Head of caudate nucleus (tissue), 42 donors: ENCODE measurements around the gene SH3BP4.

Experiments used
- DNase-seq, 42 donors: peaks; one replicate each; pipeline versions ENCODE4 v3.0.0 to v3.0.0-alpha.2; 2020 to 2021; ENCODE audit warnings: mixed read lengths in 7 of 42
- intact Hi-C: fragments of 100-400 bp; cut with DNase I; formaldehyde crosslinking; loops from one replicate; pipeline ENCODE4 v1.15.0; 2022

SH3BP4 gene

DNA sequence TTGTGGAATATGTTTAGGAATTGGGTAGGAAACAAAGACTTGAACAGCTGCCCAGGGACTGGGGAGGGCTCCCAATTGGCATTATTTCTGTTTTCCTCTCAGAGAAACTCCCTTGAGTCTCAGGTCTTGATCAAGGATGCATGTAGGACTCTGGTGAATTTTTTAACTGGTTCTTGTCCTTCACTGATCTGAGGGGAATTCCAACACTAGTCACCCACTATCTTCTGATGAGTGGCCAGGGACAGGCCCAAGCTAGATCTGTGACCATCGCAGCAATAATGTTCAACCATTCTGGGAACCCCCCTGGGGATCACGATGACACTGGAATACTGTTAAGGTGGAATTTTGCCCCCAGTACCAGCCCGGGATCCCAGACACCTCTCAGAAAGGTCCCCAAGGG is 132.0 kb downstream of the SH3BP4 start:
- DNase-seq = no peak
- intact Hi-C loops = no loop called here

DNA sequence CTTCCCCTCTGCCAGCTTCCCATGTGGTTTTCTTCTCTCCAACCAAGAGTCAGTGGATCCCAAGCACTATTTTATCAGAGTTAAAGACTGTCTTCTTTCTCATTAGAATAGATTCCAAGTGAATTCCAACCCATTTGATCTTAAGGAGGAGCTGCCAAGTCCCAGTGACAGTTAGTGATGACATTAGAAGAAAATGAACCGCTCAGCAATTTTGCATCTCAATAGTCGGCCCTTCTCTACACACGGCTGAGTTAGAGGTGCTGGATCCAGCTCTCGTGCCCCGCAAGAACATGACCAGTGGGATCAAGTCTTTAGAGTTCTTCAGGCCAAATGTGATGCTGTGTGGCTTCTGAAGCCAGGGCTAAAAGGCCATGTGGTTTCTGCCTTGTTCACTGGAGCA is 132.6 kb downstream of the SH3BP4 start:
- DNase-seq = no peak
- intact Hi-C loops = no loop called here

DNA sequence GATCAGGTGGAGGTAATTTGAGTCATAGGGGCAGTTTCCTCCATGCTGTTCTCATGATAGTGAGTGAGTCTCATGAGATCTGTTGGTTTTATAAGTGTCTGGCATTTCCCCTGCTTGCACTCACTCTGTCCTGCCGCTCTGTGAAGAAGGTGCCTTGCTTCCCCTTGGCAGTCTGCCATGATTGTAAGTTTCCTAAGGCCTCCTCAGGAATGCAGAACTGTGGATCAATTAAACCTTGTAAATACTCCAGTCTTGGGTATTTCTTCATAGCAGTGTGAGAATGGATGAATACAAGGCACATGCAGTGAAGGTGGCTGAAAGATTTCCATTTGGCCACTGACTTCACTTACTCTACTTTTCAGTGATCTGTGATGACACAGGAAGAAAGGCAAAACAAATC is 133.7 kb downstream of the SH3BP4 start:
- intact Hi-C loops = no loop called here
- no peak for DNase-seq

DNA sequence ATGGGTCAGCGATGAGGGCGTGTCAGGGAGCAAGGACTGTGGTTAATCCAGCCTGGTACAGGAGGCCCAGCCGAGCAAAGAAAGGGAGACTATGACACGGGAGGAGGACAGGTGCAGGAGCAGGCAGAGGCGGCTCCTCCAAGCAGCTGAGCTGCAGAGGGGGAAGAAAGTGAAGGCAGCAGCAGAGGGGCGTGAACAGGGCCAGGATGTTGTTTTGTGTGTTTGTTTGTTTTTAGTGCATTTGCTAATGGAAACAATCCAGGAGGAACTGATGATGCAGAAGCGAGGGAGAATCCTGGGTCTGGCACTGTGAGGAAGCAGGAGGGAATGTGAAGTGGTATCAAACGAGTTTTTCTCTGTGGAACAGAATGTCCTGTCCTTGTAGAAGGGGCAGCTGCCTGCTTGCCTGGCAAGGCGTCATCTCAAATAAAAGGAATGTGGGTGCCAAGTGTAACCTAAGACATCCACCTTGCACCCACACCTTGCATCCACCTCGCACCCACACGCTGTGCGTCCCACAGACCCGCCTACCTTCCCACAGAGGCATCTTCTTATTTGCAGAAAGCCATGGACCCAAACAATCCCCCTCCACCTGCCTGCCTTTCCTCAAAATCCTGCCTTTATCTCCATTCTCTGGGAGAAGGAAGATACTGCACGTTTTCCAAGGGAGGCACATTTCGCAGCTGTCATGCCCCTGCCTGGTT is 134.8 kb downstream of the SH3BP4 start:
- DNase-seq = no peak
- intact Hi-C loops = no loop called here

DNA sequence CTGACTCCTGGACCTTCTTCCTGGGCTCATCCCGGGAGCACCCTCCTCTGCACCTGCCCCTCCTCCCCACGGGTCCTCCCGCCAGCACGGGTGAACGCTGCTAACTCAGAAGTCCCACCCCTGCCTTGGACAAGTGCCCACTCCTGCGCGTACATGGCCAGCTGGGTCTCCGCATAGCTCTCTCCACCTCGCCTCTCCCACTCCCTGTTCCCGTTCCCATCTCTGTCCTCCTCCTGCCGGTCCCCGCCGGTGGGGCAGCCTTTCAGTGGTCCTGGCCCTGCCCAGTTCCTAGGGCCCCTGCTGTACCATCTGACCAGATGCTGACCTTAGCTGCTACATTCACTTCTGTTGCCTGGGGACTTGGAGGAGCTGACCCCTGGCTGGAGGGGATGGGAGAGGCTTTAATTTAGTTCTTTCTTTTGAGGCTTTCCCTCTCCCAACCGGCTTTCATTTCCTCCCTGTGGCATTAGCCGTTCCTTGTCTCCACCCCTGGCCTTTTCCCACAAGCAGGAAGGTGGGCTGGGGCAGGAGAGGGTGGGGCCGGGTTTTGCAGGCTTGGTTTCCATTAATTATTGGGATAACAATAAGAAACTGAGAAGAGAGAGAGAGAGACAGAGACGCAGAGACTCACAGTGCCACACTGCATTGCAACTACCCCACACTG is 136.1 kb downstream of the SH3BP4 start:
- intact Hi-C loops = no loop called here
- peak in 3 of 42 donors; percentile 5 to 41 (median 22) for DNase-seq

DNA sequence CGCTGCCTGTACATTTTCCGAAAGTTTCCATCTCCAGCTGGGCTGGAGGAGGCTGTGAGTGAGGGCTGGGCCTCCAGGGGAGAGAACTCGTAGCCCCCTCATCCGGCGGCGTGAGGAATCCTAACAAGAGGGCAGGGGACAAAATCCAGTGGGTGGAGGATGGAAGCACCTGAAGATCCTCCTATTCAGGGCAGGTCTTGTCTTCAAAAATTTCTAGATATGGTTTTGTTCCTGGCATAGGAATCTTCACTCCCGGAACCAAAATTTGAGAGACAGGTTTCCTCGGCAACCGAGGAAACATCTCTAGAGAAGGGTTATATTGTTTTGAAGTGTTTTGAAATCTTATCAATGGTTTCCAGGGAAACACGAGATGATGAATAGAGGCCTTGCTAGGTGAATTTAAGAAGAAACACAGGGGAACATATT is 136.7 kb downstream of the SH3BP4 start:
- peak in 20 of 42 donors; percentile 8 to 43 (median 22) for DNase-seq
- intact Hi-C loops = no loop called here

DNA sequence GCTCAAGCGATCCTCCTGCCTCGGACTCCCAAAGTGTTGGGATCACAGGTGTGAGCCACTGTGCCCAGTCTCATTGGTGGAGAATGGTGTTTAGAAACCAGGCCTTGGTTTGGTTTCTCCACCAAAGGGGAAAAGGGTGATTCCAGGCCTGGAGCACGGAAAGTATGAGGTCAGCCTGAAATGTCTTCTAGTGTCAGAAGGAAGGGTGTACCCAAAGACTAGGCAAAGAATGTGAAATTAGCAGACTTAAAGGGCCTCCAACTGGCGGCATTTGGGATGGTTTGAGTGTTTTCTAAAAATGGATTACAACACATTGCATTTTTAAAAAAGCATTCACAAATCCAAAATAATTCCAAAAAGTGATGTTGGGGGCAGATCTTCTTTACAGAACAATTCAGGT is 139.6 kb downstream of the SH3BP4 start:
- intact Hi-C loops = no loop called here
- DNase-seq = no peak

DNA sequence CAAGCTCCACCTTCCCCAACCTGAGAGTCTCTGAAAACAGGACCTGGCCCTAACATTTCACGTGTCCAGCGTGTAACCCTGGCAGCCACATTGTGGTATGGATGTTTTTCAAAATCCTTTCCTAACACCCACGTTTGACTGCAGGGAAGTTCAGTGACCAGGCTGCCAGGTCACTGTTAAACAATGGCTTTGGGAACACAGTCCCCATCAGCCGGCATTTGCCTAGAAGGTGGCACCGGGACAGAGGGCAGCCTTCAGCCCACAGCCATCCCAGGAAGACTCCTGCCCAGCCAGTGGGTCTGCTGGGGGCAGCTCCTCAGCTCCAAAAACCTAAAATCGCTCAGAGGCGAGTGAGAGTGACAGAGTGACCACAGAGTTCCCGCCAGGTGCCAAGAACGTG is 140.2 kb downstream of the SH3BP4 start:
- intact Hi-C loops = no loop called here
- no peak for DNase-seq

DNA sequence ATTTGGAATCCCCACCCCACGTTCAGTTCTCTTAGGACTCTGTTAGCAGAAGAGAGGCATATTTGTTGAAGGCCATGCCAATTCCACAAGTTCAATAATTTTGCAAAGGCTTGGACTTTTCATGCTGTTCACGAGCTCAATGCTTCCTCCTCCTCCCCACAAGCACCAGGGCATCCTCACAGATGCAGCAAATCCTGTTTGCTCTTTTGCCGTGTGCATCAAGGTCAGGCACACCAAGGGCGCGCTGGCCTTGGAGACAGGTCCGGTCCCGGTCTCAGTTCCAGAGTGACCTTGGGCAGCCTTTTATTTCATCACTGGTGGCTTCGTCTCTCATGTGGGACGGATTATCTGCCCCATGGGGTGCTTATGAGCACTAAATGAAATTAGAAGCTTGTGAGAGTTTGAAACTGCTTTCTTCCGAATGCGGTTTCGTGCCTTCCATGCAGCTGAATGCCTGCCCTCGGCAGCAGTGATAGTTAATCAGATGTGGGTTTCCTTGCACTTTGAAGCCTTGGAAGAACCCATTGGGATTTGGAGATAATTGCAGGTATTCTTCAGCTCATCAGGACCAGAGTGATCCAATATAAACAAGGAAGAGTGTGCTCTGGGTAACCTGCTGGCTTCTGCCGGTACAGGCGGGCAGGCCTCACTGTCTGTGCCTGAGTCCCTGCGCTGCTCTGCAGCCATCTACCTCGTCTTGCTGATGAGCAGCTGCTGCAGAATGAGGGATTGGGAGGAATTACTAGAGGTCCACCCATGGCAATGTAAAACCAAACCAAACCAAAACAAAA is 140.8 kb downstream of the SH3BP4 start:
- intact Hi-C loops = no loop called here
- no peak for DNase-seq

DNA sequence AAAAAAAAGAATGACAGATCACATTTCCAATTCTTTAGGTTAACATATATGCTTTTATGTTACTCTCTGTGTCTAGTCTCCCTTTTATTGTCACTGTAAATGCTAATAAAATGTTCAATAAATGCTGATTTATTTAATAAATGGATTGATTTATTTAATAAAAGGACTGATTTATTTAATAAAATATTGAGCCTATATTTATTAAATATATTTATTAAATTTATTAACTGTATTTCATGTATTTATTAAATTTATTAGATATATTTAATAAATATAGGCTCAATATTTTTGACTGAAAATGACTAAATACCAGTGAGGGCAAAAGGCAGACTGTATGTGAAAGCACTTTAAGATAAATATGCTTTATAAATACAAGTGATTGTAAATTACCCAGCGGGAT is 142.6 kb downstream of the SH3BP4 start:
- intact Hi-C loops = no loop called here
- no peak for DNase-seq

DNA sequence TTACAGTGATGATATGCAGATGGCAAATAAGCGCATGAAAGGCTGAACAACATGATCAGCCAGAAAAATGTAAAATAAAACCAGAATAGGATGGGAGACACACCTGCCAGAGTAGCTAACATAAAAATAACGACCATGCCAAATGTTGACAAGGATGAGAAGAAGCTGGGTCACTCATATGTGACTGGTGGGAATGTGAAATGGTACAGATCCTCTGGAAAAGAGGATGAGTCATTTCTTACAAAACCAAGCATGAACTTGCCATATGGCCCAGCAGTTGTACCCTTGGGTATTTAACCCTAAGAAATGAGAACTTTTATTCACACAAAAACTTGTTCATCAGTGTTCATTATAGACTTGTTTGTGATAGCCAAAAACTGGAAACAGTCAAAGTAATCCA is 143.8 kb downstream of the SH3BP4 start:
- no peak for DNase-seq
- intact Hi-C loops = no loop called here

DNA sequence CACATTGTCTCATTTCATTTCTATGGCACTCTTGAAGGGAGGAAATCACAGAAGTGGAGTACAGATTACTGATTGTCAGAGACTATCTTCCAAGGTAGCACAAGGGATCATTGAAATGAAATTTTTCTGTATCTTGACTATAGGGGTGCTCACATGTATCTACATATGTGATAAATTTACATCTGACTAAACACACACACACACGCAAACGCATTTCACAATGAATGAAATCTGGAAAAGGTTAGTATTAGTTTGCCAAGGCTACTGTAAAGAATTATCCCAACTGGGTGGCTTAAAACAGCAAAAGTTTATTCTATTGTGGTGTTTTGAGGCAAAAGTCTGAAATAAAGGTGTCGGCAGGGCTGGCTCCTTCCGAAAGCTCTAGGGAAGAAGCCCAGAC is 144.6 kb downstream of the SH3BP4 start:
- no peak for DNase-seq
- intact Hi-C loops = no loop called here

DNA sequence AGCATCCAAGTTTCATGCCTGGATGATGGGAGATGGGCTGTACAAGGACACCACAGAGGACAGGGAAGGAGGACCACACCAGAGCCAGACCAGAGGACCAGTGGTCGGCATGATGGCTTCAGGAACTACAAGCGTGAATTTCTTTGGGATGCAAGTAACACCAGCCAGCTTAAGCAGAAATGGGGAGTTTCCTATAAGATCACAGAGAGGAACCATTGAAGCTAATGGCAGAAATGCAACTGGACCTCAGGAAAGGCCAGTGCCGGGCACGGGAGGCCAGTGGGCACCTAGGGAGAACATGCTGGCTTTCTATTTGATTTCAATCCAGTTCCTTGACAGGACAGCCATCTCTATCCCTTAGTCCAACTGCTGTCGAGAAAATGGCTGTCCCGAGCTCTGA is 145.4 kb downstream of the SH3BP4 start:
- DNase-seq = no peak
- intact Hi-C loops = no loop called here

DNA sequence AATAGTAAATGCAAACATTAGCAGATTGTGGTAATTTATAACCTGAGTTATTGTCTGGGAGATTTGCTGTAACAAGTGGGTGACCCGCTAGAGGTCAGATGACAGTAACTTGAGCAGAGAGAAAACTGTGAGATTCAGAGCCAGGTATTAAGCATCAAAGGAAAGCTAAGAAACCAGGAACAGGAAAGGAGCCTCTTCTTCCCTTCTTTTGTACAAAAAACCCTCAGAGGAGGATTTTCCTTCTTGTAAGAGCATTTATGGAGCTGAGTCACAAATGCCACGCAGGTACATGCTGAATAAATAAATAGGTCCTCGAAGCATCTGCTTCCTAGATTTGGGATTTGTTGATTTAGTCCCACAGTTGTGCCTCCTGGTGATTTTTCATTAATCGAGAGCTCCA is 146.5 kb downstream of the SH3BP4 start:
- intact Hi-C loops = no loop called here
- DNase-seq = no peak

DNA sequence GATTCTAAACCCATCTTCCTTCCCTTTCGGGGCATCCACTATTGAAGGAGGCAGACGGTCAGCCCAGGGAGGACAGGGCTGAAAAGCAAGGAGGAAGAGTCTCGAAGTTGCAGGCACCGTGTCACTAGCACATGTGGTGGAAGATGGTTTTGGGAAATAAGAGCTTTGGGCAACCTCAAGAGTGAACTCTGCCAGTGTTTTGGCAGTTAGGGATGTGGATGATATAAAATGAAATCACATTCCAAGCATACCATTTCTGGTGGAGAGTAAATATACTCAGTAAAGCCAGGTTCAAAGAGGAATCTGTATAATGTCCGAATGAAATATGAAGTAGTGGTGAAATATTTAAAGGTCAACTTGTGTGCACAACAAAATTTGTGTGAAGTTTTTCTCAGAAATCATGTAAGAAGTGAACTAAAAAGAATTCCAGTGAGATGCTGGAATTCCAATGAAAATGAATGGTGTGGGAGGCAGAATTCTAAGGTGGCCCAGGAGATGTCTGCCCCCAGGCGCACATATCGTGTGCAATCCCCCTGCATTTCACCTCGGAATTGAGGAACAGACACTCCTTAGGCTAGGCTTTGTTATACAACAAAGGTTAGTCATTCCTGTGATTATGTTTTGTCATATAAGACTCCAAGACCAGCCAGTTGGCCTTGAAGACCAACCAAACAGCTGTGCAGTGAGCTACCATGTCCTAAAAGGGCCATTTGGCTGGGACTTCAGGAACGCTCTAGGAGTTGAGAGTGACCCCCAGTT is 147.1 kb downstream of the SH3BP4 start:
- intact Hi-C loops = no loop called here
- DNase-seq = no peak

DNA sequence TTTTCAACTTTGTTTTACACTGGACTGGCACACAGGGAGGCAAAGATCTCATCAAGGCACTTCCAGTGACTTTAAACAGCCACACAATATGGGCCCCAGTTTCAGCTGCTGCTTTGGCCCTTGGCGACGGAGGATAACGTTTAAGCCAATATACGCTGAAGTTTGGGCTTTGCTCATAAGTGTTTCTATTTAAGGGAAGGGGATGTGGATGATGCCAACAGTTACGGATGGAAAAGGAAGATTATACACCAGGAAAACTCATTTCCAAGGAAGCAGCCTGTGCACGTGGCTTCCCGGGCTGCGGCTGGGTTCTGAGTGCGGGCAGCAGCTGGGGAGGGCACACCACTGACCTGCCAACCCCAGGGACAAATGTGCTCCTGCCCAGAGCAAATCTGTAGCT is 151.1 kb downstream of the SH3BP4 start:
- DNase-seq = no peak
- intact Hi-C loops = loop anchor here (10.0 kb wide), 1 partner anchor 218 kb away; no protein-coding TSS in a partner anchor
